HCT116 (cell line): ENCODE measurements around the gene DNAJC10.

Source experiments
- CTCF ChIP-seq, 3 experiments: fragments of 200-600 bp in 1 of 3; sonication (generic) in 1 of 3; IDR thresholded peaks in 2 of 3; conservative IDR thresholded peaks in 1 of 3; 2 replicates each; pipeline ENCODE4 v1.5.1; 2012 to 2017; ENCODE audit warnings: low read depth in 2 of 3, low read length in 2 of 3, antibody characterized with exemption in 1 of 3, borderline replicate concordance in 1 of 3, control low read depth in 1 of 3, mild to moderate bottlenecking in 1 of 3, mixed read lengths in 1 of 3, mixed run types in 1 of 3, moderate library complexity in 1 of 3; ENCODE audit not compliant: insufficient read depth in 1 of 3
- POLR2A ChIP-seq: IDR thresholded peaks from 2 replicates; pipeline ENCODE4 v1.7.0; 2011; ENCODE audit warnings: borderline replicate concordance; ENCODE audit not compliant: insufficient read depth, insufficient read length; ENCODE audit errors: extremely low read depth
- YY1 ChIP-seq: IDR thresholded peaks from 2 replicates; pipeline ENCODE4 v1.6.1; 2011; ENCODE audit warnings: low read length, low read depth, moderate library complexity, mild to moderate bottlenecking; ENCODE audit not compliant: insufficient replicate concordance; ENCODE audit errors: extremely low read depth

- TF ChIP-seq CTCF (IDR thresholded peaks at IDR 0.05 in 2 of 3, conservative IDR thresholded peaks at IDR 0.05 in 1 of 3; ENCODE audit: borderline replicate concordance in 1 of 3, insufficient read depth in 1 of 3, low read depth in 2 of 3, low read length in 2 of 3): no peak
- TF ChIP-seq POLR2A: no peak
- no peak for TF ChIP-seq YY1
These were observed 115.0 kb downstream of the DNAJC10 start for GRCh38 chr2:182831101-182831500.
